Stimulated activated CD8-positive, alpha-beta memory T cell treated with anti-CD3 and anti-CD28 coated beads, Interleukin-4, amount 100 ng/mL, for 4 hours (primary cell): Measurements from ENCODE around the gene AFF3.

Source experiments
- DNase-seq, 2 donors: peaks; one replicate each; pipeline ENCODE4 v3.0.0-alpha.2; 2020; ENCODE audit warnings: low read depth in 2 of 2, low spot score in 1 of 2

AFF3 gene

DNA sequence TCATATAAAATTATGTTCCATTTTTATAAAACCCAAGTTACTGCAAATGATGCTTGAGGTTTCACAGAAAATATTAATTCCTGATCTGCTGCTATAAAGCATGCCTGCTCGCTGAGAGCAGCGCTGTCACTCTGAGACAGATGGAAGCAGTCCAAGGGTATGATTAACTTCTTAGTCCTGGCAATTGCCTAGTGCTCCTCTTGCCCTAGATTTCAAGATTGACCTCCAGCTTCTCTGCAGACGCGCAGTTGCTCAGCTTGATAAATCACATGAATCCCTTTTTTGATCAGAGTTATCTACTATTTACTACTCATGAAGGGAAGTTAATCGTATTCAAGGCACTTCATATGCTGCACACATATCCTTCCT, 498.0 kb downstream of the AFF3 start:
- DNase-seq: no peak

DNA sequence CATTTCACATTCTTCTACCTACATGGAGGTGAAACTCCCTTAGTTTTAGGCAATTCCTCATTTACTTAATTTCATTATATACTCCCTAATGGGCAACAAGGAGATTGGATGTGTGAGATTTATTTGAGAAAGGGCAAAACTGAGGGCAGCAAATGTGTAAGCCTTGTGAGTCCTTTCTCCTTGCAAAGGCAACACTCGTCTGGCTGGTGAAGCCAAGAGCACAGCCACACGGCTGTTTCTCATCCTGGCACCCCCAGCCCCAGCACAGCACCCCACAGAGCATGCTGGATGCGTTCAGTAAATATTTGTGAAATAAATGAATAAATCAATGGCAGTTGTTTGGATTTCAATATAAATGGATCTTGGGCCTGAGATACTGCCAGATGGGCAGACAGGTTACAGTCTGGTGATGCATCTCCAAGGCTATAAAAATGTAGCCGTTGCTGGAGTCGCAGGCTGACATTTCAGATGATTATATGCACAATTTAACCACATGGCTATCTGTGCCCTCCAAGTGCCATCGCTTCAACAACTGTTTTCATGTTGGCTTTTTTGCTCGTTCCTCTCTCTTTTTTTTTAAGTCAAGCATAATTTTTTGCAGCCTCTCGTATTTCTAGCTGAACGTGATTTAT, 498.5 kb downstream of the AFF3 start:
- DNase-seq: no peak

DNA sequence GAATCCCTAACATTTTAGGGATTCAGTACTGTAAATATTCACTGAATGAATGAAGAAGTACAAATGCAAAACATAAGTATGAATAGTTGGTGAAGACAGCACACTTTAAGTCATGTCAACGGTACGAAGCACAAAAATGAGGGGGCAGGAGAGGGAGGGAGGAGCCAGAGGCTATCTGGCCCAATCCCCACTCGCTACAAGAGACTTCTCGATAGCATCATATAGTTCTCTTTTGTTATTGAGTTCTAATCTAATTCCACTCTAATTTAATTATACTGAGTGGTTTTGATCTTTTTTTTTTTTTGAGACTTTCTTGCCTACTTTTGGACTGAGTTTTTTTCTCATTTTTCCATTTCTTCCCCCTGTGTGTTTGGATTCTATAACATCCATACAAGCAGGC, 500.4 kb downstream of the AFF3 start:
- DNase-seq: no peak

DNA sequence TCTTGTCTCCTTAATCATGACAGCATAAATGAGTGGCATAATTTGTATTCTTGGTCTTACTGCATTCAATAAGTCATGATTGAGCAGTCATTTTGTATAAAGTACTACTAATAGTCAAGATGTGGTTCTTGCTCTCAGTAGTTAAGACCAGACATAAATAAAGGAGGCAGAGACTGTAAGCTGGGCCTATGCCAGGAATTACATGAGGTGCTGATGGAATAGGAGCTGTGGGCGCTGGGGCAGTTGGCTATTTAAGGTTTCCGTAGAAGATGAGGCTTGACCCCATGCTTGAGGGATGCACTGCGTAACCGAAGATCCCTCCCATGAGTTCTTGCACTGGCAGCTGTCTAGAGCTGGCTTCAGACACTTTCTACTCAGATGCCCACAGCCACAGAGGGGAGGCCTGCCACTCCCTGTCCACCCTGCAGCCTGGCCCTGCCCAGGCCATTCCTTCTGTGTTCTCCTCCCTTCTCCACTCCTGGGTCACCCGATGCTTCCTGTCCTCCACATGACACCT, 501.7 kb downstream of the AFF3 start:
- DNase-seq: no peak

DNA sequence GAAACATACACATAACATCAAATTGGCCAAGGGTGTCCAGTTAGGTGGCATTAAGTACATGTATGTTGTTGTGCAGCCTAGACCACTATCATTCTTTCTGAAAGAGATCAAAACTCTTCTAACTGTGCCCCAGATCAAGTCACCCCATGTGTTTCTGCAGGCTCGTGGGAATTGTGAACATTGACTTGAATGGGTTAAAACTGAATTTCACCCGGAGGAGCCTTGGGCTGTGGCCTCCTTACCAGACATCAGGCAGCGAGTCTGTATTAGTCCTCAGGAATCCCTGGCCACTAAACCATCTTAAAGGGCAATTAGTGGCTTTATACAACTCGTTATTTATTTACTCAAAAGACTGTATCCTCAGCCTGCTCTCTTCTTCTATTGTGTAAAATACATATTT, 503.6 kb downstream of the AFF3 start:
- no peak for DNase-seq

DNA sequence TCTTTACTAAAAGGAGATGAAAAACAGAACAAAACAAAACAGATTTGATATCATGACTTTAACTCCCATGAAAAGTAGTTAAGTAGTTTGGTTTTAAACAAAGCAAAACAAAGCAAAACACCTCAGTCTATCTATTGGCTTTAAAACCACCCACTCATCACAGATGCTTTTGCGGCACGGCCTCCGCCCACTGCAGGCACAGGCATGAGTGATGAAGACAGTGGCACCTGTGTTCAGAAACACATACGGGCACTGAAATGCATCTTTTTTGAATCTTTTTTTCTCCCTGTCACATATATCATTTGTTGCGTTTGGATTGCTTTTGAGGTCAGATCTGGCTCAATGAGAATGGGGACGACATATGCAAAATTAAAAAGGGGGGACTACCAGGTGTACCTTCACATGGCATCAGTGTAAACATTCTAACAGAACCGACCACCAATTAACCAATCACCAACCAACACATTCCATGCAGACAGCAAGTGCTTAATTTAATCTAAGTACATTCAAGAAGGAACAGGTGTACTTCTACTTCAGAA, 505.2 kb downstream of the AFF3 start:
- no peak for DNase-seq

DNA sequence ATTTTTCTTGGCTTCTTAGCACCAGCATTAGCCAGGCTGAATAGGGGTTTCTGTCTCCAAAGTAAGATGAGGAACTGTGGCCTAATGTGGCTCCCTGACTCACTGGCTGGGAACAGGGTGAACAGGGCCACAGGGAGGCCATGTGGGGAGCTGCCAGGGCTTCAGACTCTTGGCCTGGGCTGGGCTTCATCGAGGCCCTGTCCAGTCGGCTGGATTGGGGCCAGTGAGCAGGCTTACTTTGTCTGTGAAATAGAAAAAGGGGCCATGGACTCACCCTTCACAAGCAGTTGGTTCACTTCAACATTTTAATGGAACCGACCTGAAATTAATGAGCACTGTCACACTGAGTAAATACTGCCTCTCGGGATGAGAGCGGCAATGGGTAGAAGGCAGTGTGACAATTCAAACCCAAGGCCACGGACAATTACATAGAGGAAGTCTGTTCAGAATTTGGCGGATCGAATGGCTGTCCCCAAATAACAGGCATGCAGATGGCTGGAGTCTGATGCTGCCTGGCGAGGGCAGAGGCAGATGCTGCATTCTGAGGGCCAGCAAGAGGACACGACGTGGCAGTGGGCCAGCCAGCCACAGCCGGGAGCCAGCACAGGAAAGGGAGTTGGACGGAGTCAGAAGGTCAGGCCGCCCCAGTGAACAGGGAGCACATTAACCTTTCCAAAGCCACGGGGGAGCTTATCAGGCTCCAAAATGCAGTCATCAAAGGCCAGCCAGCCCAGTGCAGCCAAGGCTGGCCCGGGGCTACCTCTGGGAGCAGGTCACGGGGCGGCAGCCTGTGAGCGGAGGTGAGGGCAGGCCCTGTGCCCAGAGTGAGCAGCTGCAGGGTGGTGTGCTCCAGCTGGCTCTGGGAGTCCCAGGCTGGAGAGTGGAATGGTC, 506.0 kb downstream of the AFF3 start:
- DNase-seq: no peak

DNA sequence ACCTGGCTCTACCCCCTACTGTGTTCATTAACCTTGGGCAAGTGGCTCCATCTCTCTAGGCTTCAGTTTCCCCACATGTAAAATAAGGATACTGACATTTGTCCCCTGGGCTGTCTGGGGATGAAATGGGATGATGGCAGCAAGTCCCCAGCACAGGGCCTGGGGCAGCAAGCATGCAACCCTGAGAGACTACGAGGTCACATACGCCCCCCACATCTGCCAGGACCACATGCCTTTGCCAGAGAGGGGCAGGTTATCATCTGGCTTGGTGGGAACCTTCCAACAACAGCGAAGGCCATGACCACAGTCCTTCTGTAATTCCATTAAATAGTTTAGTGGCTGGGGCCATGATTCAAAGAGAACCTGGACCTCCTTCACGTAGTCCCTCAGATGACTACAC, 506.7 kb downstream of the AFF3 start:
- DNase-seq: no peak

DNA sequence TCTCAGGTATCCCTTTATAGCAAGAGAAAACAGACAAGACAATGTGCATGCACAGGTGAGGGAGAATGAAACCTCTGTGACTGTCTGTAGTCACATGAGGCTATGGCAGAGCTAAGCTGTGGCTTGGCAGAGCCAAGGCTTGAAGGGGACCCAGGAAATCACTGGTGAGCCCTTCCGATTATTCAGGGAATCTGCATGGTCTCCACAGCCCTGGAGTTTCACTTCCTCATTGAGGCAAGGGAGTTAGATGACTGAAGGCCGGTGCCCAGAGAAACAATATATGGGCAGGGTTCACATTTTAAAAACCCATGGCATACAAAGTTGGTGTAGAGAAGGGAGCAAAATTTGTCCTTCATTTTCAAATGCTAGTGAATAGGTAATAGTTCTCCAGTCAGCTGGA, 508.2 kb downstream of the AFF3 start:
- DNase-seq: no peak

DNA sequence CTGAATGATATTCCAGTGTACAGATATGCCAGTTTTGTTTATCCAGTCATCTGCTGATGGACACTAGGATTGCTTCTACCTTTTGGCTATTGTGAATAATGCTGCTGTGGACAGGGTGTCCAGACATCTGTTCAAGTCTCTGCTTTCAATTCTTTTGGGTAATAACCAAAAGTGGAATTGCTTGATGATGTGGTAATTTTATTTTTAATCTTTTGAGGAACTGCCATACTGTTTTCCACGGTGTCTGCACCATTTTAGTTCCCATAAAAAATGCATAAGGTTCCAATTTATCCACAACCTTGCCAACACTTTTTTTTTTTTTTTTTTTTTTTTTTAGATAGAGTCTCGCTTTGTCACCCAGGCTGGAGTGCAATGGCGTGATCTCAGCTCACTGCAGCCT, 510.7 kb downstream of the AFF3 start:
- DNase-seq: no peak

DNA sequence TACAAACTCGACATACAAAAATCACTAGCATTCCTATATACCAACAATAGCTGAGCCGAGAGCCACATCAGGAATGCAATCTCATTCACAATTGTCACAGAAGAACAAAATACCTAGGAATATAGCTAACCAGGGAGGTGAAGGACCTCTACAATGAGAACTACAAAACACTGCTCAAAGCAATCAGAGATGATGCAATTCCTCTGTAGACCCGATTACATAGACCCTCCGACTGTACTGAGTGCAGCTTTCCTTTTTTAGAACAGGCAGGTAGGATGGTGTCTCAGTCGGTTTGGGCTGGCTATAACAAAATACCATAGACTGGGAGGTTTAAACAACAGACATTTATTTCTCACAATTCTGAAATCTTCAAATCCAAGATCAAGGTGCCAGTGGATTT, 513.1 kb downstream of the AFF3 start:
- DNase-seq: no peak

DNA sequence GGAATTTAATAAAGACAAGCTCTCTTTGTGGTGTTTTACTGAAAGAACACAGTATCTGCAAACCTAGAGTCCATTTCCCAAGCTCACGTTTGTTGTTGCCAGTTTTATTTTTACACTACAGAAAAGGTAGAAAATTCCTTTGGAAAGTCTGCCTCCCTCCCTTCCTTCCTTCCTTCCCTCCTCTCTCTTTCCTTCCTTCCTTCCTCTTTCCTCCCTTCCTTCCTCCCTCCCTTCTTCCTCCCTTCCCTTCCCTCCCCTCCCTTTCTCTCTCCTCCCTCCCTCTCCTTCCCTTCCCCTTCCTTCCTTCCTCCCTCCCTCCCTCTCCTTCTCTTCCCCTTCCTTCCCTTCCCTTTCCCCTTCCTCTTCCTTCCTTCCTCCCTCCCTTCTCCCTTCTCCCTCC, 516.2 kb downstream of the AFF3 start:
- no peak for DNase-seq

DNA sequence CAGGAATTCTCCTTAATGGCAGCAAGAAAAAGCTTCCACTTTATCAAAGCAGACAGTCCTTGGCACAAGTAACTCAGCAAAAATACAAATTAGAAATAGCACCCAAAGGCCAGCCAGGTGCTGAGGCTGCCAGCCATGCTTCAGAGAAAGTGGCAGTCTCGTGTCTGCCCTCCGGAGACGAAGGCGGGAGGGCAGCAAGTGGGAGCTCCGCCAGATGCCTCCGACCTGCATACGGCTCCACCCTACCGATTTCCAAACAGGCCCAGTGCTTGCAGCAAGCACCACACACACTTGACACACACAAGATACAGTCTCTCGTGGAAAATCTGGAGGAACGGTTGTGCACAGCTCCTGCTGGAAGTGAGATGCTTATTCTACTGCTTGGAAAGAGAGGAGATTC, 517.7 kb downstream of the AFF3 start:
- DNase-seq: no peak

DNA sequence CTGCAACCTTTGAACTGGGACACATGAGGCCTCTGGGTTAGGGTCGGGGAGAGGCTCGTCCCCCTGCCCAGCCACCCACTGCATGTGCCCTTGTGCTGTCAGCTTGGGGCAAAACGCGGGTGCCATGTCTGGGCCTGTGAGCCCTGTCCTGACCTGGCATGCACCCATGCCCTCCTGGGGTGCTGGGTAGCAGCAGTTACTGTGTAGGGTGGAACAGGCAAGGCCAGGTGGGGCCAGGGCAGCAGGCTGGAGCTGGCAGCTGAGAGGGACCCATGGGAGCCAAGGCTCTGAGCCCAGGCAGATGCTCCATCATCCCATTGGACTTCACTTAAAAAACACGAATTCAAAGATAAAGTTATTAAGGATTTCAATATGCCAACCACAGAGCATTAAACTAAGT, 518.8 kb downstream of the AFF3 start:
- DNase-seq: no peak

DNA sequence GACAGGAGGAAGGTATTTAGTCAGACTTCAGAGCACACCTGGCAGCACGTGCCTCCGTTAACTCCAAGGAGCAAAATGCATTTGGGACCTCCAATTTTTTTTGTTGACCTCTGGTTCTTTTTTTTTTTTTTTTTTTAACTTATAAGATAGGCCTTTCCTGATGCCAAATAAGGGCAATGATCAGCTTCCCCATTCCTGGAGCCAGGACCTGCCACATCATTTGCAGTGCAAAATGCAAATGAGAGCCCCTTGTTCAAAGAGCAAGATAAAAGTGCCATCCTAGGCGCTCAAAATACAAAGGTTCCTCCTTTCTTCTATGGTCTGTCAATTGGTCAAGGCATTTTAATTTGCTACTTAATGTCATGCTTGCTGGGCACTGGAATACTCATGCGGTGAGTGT, 519.4 kb downstream of the AFF3 start:
- no peak for DNase-seq

DNA sequence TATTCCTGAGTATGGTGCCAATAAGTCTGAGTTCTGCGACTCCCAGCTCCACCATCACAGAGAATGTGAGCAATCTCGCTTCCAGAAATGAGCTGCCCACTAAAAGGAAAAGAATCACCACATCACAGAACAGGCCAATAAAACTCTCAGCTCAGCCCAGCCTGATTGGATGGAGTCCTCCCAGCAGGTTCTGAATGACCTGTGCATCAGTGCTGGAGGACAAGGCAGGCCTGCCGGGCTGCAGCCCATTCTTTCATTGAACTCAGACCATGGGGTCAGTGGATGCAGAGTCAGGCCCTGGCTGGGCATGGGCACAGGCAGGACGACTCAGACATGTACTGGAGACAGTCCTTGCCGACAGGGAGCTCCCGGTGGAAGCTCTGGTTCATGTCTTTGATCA, 519.9 kb downstream of the AFF3 start:
- no peak for DNase-seq

DNA sequence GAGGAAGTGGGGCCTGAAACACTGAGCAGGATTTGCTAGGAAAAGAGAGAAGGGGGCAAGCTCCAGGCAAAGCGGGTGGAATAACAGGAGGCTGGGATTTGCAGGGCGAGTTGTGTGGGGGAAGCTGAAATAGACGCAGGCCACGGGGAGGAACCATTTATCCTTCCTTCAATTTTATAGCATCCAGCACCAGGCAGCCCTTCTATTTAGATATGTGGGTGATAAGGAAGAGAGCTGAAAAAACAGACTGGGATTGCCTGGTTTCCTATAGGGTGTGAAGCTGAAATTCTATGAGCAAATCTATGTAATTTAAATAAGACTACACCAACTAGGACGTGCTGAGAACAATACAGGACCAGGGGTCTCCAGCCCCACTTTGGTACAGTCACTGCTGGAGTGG, 520.6 kb downstream of the AFF3 start:
- DNase-seq: no peak

DNA sequence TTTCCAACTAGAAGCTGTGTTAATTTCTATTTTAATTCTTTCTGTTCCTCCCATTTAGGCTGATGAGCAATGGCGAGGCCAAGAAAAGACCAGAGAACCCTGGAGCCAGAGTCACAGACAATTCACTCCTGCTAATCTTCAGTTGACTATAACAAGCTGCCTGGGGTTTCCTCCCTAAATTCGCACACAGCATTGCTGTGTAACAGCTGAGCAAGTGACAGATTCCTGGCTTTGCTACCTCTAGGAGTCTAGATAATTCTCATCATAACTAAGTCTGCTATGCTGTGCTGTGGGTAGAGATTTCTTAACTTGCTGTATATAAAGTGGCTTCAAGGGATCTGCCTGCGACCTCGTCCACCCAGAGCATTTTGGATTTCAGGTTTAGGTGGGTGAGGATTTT, 521.3 kb downstream of the AFF3 start:
- no peak for DNase-seq

DNA sequence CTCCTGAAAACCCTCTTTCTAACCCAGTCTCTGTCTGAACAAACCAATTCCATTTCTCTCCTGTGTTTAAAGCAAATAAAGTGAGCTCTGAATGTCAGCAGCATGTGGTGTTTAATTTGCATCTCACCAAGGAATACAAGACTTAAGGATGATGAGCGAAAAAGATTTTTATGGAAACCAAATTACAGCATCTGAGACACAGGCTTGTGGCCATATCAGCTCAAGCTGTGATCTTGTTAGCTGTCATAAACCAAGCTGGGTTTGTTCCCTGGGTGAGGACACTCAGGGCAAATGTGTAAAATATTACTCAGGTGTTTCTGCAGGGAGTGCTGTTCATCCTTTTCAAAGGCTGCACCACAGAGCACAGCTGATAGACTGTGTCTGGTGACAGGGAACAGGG, 523.2 kb downstream of the AFF3 start:
- no peak for DNase-seq

DNA sequence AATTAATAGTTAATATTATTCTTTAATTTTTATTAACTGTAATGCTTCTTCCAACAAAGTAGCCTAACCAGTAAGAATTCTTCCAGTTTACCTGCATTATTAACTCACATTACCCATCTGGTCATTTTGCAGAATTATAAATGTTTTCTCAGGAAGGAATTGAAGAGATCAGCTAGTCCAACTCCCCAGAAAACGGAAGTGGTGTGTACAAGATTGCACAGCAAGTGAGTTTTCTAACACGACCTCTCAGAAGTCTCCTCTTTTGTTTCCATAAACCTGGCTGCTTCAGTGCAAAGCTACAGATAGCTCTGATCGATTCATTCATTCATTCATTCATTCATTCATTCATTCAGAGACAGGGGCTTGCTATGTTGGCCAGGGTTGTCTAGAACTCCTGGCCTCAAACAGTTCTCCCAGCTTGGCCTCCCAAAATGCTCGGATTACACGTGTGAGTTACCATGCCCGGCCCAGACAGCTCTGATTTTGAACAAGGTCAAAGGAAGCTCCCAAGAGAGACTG, 523.8 kb downstream of the AFF3 start:
- DNase-seq: no peak

DNA sequence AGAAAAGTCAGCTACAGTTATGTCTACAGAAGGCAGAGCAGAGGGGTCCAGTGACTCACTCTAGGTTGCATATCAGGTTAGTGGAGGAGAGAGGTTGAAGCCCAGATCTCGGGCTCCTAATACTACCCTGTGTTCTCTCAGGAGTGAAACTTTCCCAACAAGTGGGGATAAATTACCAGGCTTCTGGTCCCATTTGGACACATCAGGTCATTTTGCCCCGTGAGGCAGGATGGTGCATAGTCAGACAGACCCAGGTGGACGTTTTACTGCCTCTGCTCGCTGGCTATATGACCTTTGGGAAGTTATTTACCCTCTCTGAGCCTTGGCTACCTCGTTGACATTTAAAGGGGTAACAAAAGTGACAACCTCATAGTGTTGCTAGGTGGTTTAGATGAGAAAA, 524.6 kb downstream of the AFF3 start:
- DNase-seq: no peak

DNA sequence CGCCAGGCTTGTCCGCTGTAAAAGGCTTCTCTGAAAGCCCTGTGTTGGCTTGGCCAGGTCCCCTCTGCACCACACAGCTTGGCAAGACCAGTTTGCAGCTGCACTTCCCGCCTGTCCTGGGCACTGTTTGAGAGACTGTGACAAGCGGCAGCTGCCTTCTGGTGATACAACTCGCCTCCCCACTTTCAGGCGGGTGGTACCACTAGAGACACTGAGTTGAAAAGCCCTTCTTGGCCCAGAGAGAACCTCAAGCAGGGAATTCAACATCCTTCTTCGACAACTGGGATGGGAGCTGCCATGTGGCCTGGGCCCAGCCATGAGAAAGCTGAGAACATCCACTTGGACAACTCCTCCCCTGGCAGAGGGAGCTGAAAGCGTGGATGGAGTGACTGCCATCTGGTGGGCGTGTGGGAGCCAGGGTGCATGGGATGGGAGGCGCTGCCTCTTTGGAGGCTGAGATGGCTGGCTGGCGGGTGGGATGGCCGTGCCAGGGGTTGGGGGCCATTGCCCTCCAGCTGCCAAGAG, 527.1 kb downstream of the AFF3 start:
- DNase-seq: no peak
